ENCODE data around the gene KRTAP4-4.
"Not testable (repeated sequence)": the region's sequence is repeated elsewhere in the genome, so short reads cannot be mapped to it uniquely, and the experiment has no call there.

KRTAP4-4 gene

GRCh38 chr17:41160648-41161047 lies at the start of gene KRTAP4-4:
Gene KRTAP4-4 (minus strand): TSS chr17:41160748. CDS start chr17:41160691, 57 bp downstream.
- no peak within 1 kb of the TSS for H3K4me3 Mint-ChIP-seq
- DNase-seq (ENCODE audit: low spot score): no peak
- H3K27me3 Mint-ChIP-seq (ENCODE audit: low read depth): peaks cover 2% of the 10 kb centered on the region
- no peak within 1 kb of the TSS for H3K27ac Mint-ChIP-seq
- no peaks in the 10 kb centered on the region for H3K9me3 Mint-ChIP-seq
- H3K4me1 Mint-ChIP-seq (ENCODE audit: low read depth): no peaks in the 10 kb centered on the region
- no peaks in the 10 kb centered on the region for H3K36me3 Mint-ChIP-seq (ENCODE audit: low read depth)

GRCh38 chr17:41199421-41200078 lies 39.0 kb upstream of the KRTAP4-4 start:
- no peaks in the 10 kb centered on the region for H3K9me3 Mint-ChIP-seq
- no peak overlapping the region for H3K27ac Mint-ChIP-seq
- H3K27me3 Mint-ChIP-seq (ENCODE audit: low read depth): no peaks in the 10 kb centered on the region
- no peak overlapping the region for H3K4me3 Mint-ChIP-seq
- DNase-seq (ENCODE audit: low spot score): no peak
- no peaks in the 10 kb centered on the region for H3K36me3 Mint-ChIP-seq (ENCODE audit: low read depth)
- no peaks in the 10 kb centered on the region for H3K4me1 Mint-ChIP-seq (ENCODE audit: low read depth)

GRCh38 chr17:41196068-41196467 lies 35.5 kb upstream of the KRTAP4-4 start:
- H3K36me3 Mint-ChIP-seq (ENCODE audit: low read depth): no peaks in the 10 kb centered on the region
- no peak for DNase-seq (ENCODE audit: low spot score)
- no peak overlapping the region for H3K4me3 Mint-ChIP-seq
- no peak overlapping the region for H3K27ac Mint-ChIP-seq
- no peaks in the 10 kb centered on the region for H3K9me3 Mint-ChIP-seq
- no peaks in the 10 kb centered on the region for H3K27me3 Mint-ChIP-seq (ENCODE audit: low read depth)
- H3K4me1 Mint-ChIP-seq (ENCODE audit: low read depth): no peaks in the 10 kb centered on the region

- Mint-ChIP-seq H3K4me3 (no peak overlapping the region), H3K27ac (no peak overlapping the region), H3K36me3 (ENCODE audit: low read depth) (no peaks in the 10 kb centered on the region), H3K4me1 (ENCODE audit: low read depth) (no peaks in the 10 kb centered on the region), H3K27me3 (ENCODE audit: low read depth) (no peaks in the 10 kb centered on the region), H3K9me3 (no peaks in the 10 kb centered on the region)
- no peak for DNase-seq (ENCODE audit: low spot score)
These were observed 29.8 kb upstream of the KRTAP4-4 start for GRCh38 chr17:41190328-41190727.

GRCh38 chr17:41189837-41190318 lies 29.3 kb upstream of the KRTAP4-4 start, which contains the start of gene KRTAP9-1:
Gene KRTAP9-1 (plus strand): TSS chr17:41189887. CDS start chr17:41189887, 0 bp downstream.
- not testable (repeated sequence) for H3K36me3 Mint-ChIP-seq (ENCODE audit: low read depth); DNase-seq (ENCODE audit: low spot score); H3K27ac Mint-ChIP-seq; H3K4me1 Mint-ChIP-seq (ENCODE audit: low read depth); H3K4me3 Mint-ChIP-seq; H3K27me3 Mint-ChIP-seq (ENCODE audit: low read depth); H3K9me3 Mint-ChIP-seq

- H3K27me3 Mint-ChIP-seq (ENCODE audit: low read depth): peaks cover 4% of the 10 kb centered on the region
- H3K9me3 Mint-ChIP-seq: no peaks in the 10 kb centered on the region
- no peak overlapping the region for H3K27ac Mint-ChIP-seq
- no peaks in the 10 kb centered on the region for H3K4me1 Mint-ChIP-seq (ENCODE audit: low read depth)
- H3K4me3 Mint-ChIP-seq: no peak overlapping the region
- no peaks in the 10 kb centered on the region for H3K36me3 Mint-ChIP-seq (ENCODE audit: low read depth)
- no peak for DNase-seq (ENCODE audit: low spot score)
These were observed 26.3 kb upstream of the KRTAP4-4 start for GRCh38 chr17:41186872-41187271.

- Mint-ChIP-seq H3K9me3 (no peaks in the 10 kb centered on the region), H3K27ac (no peak overlapping the region), H3K4me1 (ENCODE audit: low read depth) (no peaks in the 10 kb centered on the region), H3K36me3 (ENCODE audit: low read depth) (no peaks in the 10 kb centered on the region), H3K27me3 (ENCODE audit: low read depth) (peaks cover 4% of the 10 kb centered on the region), H3K4me3 (no peak overlapping the region)
- DNase-seq (ENCODE audit: low spot score): no peak
These were observed 24.5 kb upstream of the KRTAP4-4 start for GRCh38 chr17:41185001-41185400.

GRCh38 chr17:41184480-41184961 lies 24.0 kb upstream of the KRTAP4-4 start, which contains the start of gene KRTAP4-1:
Gene KRTAP4-1 (minus strand): TSS chr17:41184911. CDS start chr17:41184854, 57 bp downstream.
- H3K36me3 Mint-ChIP-seq (ENCODE audit: low read depth): no peaks in the 10 kb centered on the region
- no peaks in the 10 kb centered on the region for H3K4me1 Mint-ChIP-seq (ENCODE audit: low read depth)

GRCh38 chr17:41178843-41179616 lies 18.5 kb upstream of the KRTAP4-4 start:
- H3K27ac Mint-ChIP-seq: no peak overlapping the region
- H3K4me3 Mint-ChIP-seq: no peak overlapping the region
- no peak for DNase-seq (ENCODE audit: low spot score)
- no peaks in the 10 kb centered on the region for H3K27me3 Mint-ChIP-seq (ENCODE audit: low read depth)
- H3K36me3 Mint-ChIP-seq (ENCODE audit: low read depth): no peaks in the 10 kb centered on the region
- H3K9me3 Mint-ChIP-seq: no peaks in the 10 kb centered on the region
- no peaks in the 10 kb centered on the region for H3K4me1 Mint-ChIP-seq (ENCODE audit: low read depth)

More at GRCh38 chr17:41184480-41184961, 24.0 kb upstream of the KRTAP4-4 start, which contains the start of gene KRTAP4-1:
- DNase-seq (ENCODE audit: low spot score): no peak
- Mint-ChIP-seq H3K4me3 (no peak within 1 kb of the TSS), H3K27ac (no peak within 1 kb of the TSS), H3K9me3 (no peaks in the 10 kb centered on the region), H3K27me3 (ENCODE audit: low read depth) (peaks cover 4% of the 10 kb centered on the region)

- H3K36me3 Mint-ChIP-seq (ENCODE audit: low read depth): no peaks in the 10 kb centered on the region
- H3K4me3 Mint-ChIP-seq: no peak overlapping the region
- H3K27me3 Mint-ChIP-seq (ENCODE audit: low read depth): no peaks in the 10 kb centered on the region
- H3K4me1 Mint-ChIP-seq (ENCODE audit: low read depth): no peaks in the 10 kb centered on the region
- H3K9me3 Mint-ChIP-seq: no peaks in the 10 kb centered on the region
- no peak overlapping the region for H3K27ac Mint-ChIP-seq
- no peak for DNase-seq (ENCODE audit: low spot score)
These were observed 17.8 kb upstream of the KRTAP4-4 start for GRCh38 chr17:41178341-41178740.

- no peaks in the 10 kb centered on the region for H3K27me3 Mint-ChIP-seq (ENCODE audit: low read depth)
- H3K36me3 Mint-ChIP-seq (ENCODE audit: low read depth): no peaks in the 10 kb centered on the region
- H3K9me3 Mint-ChIP-seq: no peaks in the 10 kb centered on the region
- H3K4me1 Mint-ChIP-seq (ENCODE audit: low read depth): no peaks in the 10 kb centered on the region
- no peak within 1 kb of the TSS for H3K27ac Mint-ChIP-seq
- DNase-seq (ENCODE audit: low spot score): no peak
- no peak within 1 kb of the TSS for H3K4me3 Mint-ChIP-seq
These were observed 17.3 kb upstream of the KRTAP4-4 start, which contains the start of gene KRTAP4-2 for GRCh38 chr17:41177727-41178271. Gene KRTAP4-2 (minus strand): TSS chr17:41178221. CDS start chr17:41178164, 57 bp downstream.

- no peaks in the 10 kb centered on the region for H3K27me3 Mint-ChIP-seq (ENCODE audit: low read depth)
- no peak overlapping the region for H3K4me3 Mint-ChIP-seq
- no peaks in the 10 kb centered on the region for H3K9me3 Mint-ChIP-seq
- H3K36me3 Mint-ChIP-seq (ENCODE audit: low read depth): no peaks in the 10 kb centered on the region
- no peak for DNase-seq (ENCODE audit: low spot score)
- no peaks in the 10 kb centered on the region for H3K4me1 Mint-ChIP-seq (ENCODE audit: low read depth)
- no peak overlapping the region for H3K27ac Mint-ChIP-seq
These were observed 16.3 kb upstream of the KRTAP4-4 start for GRCh38 chr17:41176744-41177387.

GRCh38 chr17:41171886-41172285 lies 11.3 kb upstream of the KRTAP4-4 start:
- Mint-ChIP-seq H3K27ac (no peak overlapping the region), H3K4me1 (ENCODE audit: low read depth) (no peaks in the 10 kb centered on the region), H3K4me3 (no peak overlapping the region), H3K9me3 (no peaks in the 10 kb centered on the region), H3K36me3 (ENCODE audit: low read depth) (no peaks in the 10 kb centered on the region), H3K27me3 (ENCODE audit: low read depth) (peaks cover 3% of the 10 kb centered on the region)
- DNase-seq (ENCODE audit: low spot score): no peak
